ENCODE measurements around the gene CMSS1. TPM values are rescaled to one million over a fixed set of nuclear protein-coding genes. Genes with fewer than 3 reads are reported as not detected.

The CMSS1 gene
- polyA plus RNA-seq, 4 donors, result 31.3 to 48.7 (median 42.2) TPM

Other genes with a start within 250 kb of the CMSS1 start
- 10 to 100 TPM in 1 of 4 donors, 1 to 10 TPM in 3; 8.6 to 61.1 (median 9.6) TPM for gene COL8A1, start 179.3 kb upstream of the CMSS1 start, polyA plus RNA-seq (ENCODE audit: insufficient read length in 4 of 4)

All from left renal pelvis (tissue), 4 donors.